Transverse colon (tissue), 4 donors: ENCODE data around the gene MGLL. TPM values are rescaled to one million over a fixed set of nuclear protein-coding genes. Genes with fewer than 3 reads are reported as not detected.

Experiments
- DNase-seq: peaks from one replicate; pipeline ENCODE4 v3.0.0-alpha.2; 2019
- H3K27ac ChIP-seq, 4 donors: fragments of 200-600 bp; sonication (generic); 2 replicates each; pipeline ENCODE4 v1.5.1; 2016 to 2018; ENCODE audit warnings: inconsistent platforms in 4 of 4
- H3K27me3 ChIP-seq: fragments of 200-600 bp; sonication (generic); 2 replicates; pipeline ENCODE4 v1.5.1; 2017; ENCODE audit warnings: inconsistent platforms
- H3K36me3 ChIP-seq, 4 donors: fragments of 200-600 bp; sonication (generic); 2 replicates each; pipeline ENCODE4 v1.5.1; 2017 to 2019; ENCODE audit warnings: inconsistent platforms in 4 of 4
- H3K4me1 ChIP-seq, 4 donors: fragments of 200-600 bp; sonication (generic); 2 replicates each; pipeline ENCODE4 v1.5.1; 2017 to 2020; ENCODE audit warnings: inconsistent platforms in 4 of 4
- H3K4me3 ChIP-seq, 4 donors: fragments of 200-600 bp; sonication (generic); 1 replicate in 1 of 4; 2 replicates in 3 of 4; pipeline versions ENCODE4 v1.5.1 to v1.6.1; 2017 to 2019; ENCODE audit warnings: inconsistent platforms in 4 of 4
- H3K9me3 ChIP-seq, 2 donors: fragments of 200-600 bp; sonication (generic); 2 replicates each; pipeline ENCODE4 v1.5.1; 2017 to 2019; ENCODE audit warnings: inconsistent platforms in 2 of 2
- EP300 ChIP-seq: sonication (generic); formaldehyde crosslinking; IDR thresholded peaks from one replicate; pipeline ENCODE4 v1.6.1; 2017; ENCODE audit warnings: antibody characterized with exemption, low read depth
- POLR2A ChIP-seq: fragments of 450-650 bp; IDR thresholded peaks from one replicate; pipeline ENCODE4 v1.6.1; 2016; ENCODE audit warnings: antibody characterized with exemption, mild to moderate bottlenecking, moderate library complexity
- POLR2AphosphoS5 ChIP-seq, 3 donors: sonication (generic); formaldehyde crosslinking; IDR thresholded peaks; one replicate each; pipeline ENCODE4 v1.6.1; 2016; ENCODE audit warnings: antibody characterized with exemption in 3 of 3
- WGBS, 2 donors: methylation state at CpG; one replicate each; pipeline ENCODE4 v1.1.5; 2018; ENCODE audit warnings: low coverage in 1 of 2; 5-methylcytosine and 5-hydroxymethylcytosine counted together
- in situ Hi-C, 4 donors: fragments of 200-750 bp; cut with MboI; loops; one replicate each; pipeline versions ENCODE4 v1.15.0 to v1.15.1; 2017; ENCODE audit warnings: low sequenced_read_pairs in 3 of 4, low pct_ligation_motif_present in 1 of 4, low pct_unique_long_range_greater_than_20kb in 1 of 4
- intact Hi-C: fragments of 100-400 bp; cut with DNase I; formaldehyde crosslinking; loops from one replicate; pipeline ENCODE4 v1.15.1; 2023; ENCODE audit warnings: low total_unique reads
- total RNA-seq, 4 donors: library from RNA; depleted of rRNA; stranded (reverse); fragments of >200 nt; gene quantifications; one replicate each; pipeline ENCODE4 v1.1.0, GENCODE V29; 2016
- TF ChIP-seq, protein P1 (sequence below), 5 experiments: fragments of 200-600 bp in 3 of 5; fragments of 450-650 bp in 2 of 5; sonication (generic) in 3 of 5; IDR thresholded peaks; 1 replicate in 2 of 5; 2 replicates in 3 of 5; pipeline ENCODE4 v1.5.1; 2016 to 2017; ENCODE audit warnings: antibody characterized with exemption in 5 of 5, inconsistent platforms in 3 of 5, mild to moderate bottlenecking in 2 of 5, moderate library complexity in 1 of 5

Gene MGLL
- total RNA-seq, 4 donors from 2014 or later: 150 to 329 (median 294) TPM

DNA sequence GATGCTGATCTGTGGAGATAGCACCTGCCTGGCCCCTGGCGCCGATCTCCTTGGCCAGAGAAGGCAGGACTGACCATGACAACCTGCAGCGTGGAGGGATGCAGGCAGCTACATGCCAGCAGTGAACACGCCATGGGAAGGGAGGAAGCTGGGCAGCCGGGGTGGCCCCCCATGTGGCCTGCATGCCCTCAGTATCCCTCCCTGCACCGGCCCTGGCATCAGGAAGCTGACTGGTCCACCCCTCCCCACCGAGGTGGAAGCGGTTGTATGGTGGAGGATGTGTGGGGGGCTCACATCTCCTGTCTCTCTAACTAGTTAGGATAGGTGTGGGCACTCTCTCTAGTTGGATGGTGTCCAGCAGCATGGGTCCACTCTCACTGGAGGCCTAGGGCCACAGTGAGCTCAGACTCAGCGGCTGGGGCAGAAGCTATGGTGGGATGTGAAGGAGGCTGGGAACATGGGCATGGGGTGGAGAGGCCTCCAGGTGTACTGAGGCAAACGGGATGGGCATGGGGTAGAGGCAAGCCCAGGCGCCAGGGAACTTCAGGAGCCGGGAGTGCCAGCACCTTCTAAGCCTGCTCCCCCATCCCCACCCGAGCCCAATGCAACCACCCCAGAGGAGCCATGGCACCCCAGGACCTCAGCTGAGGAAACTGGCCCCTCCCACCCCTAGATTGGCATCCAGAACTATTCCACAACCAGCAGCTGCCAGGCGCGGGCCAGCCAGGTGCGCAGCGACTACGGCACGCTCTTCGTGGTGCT lies 151.4 kb downstream of the MGLL start:
- TF ChIP-seq POLR2AphosphoS5 (IDR thresholded peaks at IDR 0.05): no peak
- TF ChIP-seq, protein P1, sequence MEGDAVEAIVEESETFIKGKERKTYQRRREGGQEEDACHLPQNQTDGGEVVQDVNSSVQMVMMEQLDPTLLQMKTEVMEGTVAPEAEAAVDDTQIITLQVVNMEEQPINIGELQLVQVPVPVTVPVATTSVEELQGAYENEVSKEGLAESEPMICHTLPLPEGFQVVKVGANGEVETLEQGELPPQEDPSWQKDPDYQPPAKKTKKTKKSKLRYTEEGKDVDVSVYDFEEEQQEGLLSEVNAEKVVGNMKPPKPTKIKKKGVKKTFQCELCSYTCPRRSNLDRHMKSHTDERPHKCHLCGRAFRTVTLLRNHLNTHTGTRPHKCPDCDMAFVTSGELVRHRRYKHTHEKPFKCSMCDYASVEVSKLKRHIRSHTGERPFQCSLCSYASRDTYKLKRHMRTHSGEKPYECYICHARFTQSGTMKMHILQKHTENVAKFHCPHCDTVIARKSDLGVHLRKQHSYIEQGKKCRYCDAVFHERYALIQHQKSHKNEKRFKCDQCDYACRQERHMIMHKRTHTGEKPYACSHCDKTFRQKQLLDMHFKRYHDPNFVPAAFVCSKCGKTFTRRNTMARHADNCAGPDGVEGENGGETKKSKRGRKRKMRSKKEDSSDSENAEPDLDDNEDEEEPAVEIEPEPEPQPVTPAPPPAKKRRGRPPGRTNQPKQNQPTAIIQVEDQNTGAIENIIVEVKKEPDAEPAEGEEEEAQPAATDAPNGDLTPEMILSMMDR (IDR thresholded peaks at IDR 0.05): no peak
- TF ChIP-seq POLR2A: no peak
- TF ChIP-seq EP300: no peak
- no peak overlapping the region for H3K4me3 ChIP-seq
- in situ Hi-C loops: loop anchor here in 2 of 4 donors (25.0 kb wide), 2 partner anchors 166 to 291 kb away; no protein-coding TSS in a partner anchor
- DNase-seq: no peak
- H3K9me3 ChIP-seq: no peaks in the 10 kb centered on the region
- peaks cover 8 to 29% (median 23%) of the 10 kb centered on the region in 4 donors for H3K4me1 ChIP-seq
- intact Hi-C loops: no loop called here
- 96% methylated on average over 19 of the region's 20 CpGs; no CpG with 5 or more reads in 1 of the 2 donors for whole genome bisulfite sequencing, 2 donors
- no peak overlapping the region for H3K27ac ChIP-seq
- no peaks in the 10 kb centered on the region for H3K27me3 ChIP-seq
- H3K36me3 ChIP-seq: no peaks in the 10 kb centered on the region

DNA sequence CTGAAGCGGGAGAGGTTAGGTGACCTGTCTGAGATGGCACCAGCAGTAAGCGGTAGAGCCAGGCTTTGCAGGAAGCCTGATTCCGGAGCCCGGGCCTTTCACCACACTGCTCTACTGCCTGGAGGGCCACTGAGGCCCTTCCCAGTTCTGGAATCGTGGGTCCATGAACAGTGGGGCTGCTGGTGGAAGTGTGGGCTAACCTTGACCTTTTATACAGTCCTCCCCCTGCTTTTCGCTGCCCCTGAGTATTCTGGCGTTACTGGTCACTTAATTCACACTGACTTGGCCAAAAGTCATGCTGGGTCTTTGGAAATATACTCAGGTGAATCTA lies 152.1 kb downstream of the MGLL start:
- in situ Hi-C loops: loop anchor here in 2 of 4 donors (25.0 kb wide), 2 partner anchors 167 to 292 kb away; no protein-coding TSS in a partner anchor
- 89 to 96% methylated on average over 6 to 7 of the region's 7 CpGs for WGBS, 2 donors
- intact Hi-C loops: no loop called here

DNA sequence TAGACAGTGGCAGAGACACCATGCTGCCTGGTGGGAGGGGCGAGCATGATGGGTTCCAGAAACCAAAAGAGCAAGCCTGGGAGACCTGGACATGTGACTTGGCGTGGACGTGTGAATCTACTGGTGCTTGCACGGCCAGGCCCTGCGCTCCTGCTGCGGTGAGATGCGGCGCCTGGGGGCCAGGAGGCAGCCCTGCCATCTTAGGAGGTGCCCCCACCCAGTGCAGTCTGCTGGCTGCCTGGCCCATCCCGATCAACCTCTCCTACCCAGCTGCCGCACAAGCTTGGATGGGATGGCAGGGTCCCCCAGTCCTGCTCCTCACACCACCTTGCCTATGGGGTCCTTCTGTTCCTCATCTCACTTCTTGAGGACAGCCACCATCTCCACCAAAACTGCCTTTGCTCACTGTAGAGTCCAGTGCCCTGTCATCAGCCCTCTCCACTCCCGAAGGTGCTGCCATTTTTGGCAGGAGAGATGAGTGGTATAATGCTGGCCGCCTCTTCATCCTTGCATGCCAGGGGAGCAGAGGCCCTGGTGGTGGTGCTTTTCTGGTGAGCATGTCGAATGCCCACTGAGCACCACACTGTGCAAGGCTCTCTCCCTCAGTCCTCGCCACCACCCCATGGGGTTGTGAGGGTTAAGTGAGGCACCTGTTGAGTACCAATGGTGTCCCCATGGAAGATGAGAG lies 152.6 kb downstream of the MGLL start:
- 94% methylated on average over 14 of the region's 14 CpGs; no CpG with 5 or more reads in 1 of the 2 donors for WGBS, 2 donors
- H3K4me3 ChIP-seq: no peak overlapping the region
- H3K36me3 ChIP-seq: no peaks in the 10 kb centered on the region
- no peak overlapping the region for H3K27ac ChIP-seq
- intact Hi-C loops (no loop called here), in situ Hi-C loops (loop anchor here in 2 of 4 donors (25.0 kb wide), 2 partner anchors 168 to 293 kb away; no protein-coding TSS in a partner anchor)
- no peaks in the 10 kb centered on the region for H3K27me3 ChIP-seq
- DNase-seq: no peak
- H3K9me3 ChIP-seq: no peaks in the 10 kb centered on the region
- H3K4me1 ChIP-seq: peaks cover 8 to 23% (median 19%) of the 10 kb centered on the region in 4 donors
- TF ChIP-seq EP300 (no peak), POLR2A (no peak), POLR2AphosphoS5 (IDR thresholded peaks at IDR 0.05) (no peak)
- TF ChIP-seq, protein P1 (IDR thresholded peaks at IDR 0.05): no peak

More for the DNA sequence above, 152.1 kb downstream of the MGLL start:
- no peak for DNase-seq
- TF ChIP-seq POLR2AphosphoS5 (IDR thresholded peaks at IDR 0.05) (no peak), POLR2A (no peak), EP300 (no peak)
- TF ChIP-seq, protein P1 (IDR thresholded peaks at IDR 0.05): no peak
- Histone ChIP-seq H3K36me3 (no peaks in the 10 kb centered on the region), H3K27me3 (no peaks in the 10 kb centered on the region), H3K4me3 (no peak overlapping the region), H3K9me3 (no peaks in the 10 kb centered on the region), H3K4me1 (peaks cover 8 to 23% (median 20%) of the 10 kb centered on the region in 4 donors), H3K27ac (no peak overlapping the region)

DNA sequence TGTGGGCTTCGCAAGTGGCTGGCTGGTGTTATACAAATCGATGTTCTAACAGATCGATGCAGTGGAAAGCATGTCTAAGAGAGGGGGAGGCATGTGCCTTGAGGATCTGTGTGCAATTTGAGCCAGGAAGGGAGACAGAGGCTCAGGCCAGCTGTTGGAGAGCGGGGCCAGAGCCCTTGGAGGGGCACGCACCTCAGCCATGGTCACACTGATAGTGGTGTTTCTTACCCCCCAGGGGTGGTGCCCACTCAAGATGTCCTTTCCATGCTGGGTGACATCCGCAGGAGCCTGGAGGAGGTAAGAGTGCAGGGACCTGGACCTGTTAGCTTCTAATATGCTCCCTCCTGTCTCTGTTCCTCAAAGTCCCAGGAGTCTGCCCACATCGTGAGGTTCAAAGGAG lies 153.4 kb downstream of the MGLL start:
- no peaks in the 10 kb centered on the region for H3K36me3 ChIP-seq
- TF ChIP-seq, protein P1 (IDR thresholded peaks at IDR 0.05): no peak
- TF ChIP-seq POLR2A: no peak
- TF ChIP-seq EP300: no peak
- TF ChIP-seq POLR2AphosphoS5 (IDR thresholded peaks at IDR 0.05): no peak
- in situ Hi-C loops (loop anchor here in 2 of 4 donors (25.0 kb wide), 2 partner anchors 168 to 293 kb away; no protein-coding TSS in a partner anchor), intact Hi-C loops (no loop called here)
- H3K4me3 ChIP-seq: no peak overlapping the region
- peaks cover 4 to 18% (median 15%) of the 10 kb centered on the region in 4 donors for H3K4me1 ChIP-seq
- no peaks in the 10 kb centered on the region for H3K27me3 ChIP-seq
- WGBS, 2 donors: 95% methylated on average over 7 of the region's 7 CpGs; no CpG with 5 or more reads in 1 of the 2 donors
- no peak for DNase-seq
- no peaks in the 10 kb centered on the region for H3K9me3 ChIP-seq
- H3K27ac ChIP-seq: no peak overlapping the region
